ENCODE results near the gene SH3PXD2A.

DNA sequence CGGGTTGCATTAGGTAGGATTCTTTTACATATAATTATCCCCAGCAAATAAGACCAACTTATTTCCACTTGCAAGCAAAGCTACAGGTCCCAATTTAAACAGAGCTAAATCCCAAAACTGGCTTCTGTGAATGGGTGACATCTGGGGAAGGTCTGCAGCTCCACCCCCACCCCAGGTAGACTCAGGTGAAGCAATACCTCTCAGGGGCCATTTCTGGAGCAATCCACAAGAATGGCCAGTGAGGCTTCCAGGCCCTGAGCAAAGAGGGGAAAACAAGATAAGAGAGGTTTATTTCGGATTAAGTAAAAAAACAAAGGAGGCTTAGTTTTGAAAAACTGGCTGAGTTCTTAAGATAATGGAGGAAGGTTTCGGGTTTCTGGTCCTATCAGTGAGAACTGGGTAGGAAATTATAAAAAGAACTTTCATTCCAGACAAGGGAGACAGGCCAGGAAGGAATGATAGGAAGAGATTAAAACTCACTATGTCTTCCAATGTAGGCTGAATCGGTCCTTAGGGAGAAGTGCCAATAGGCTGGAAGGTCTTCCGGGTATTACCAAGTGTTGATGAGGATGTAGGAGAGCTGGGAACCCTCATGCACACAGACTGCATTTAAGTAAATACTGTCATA lies 25.4 kb downstream of the SH3PXD2A start:
- TF ChIP-seq POLR2AphosphoS5 (IDR thresholded peaks at IDR 0.05) (no peak), POLR2A (IDR thresholded peaks at IDR 0.05) (no peak), EP300 (IDR thresholded peaks at IDR 0.05; ENCODE audit: low read depth) (no peak)
- TF ChIP-seq, protein P1, sequence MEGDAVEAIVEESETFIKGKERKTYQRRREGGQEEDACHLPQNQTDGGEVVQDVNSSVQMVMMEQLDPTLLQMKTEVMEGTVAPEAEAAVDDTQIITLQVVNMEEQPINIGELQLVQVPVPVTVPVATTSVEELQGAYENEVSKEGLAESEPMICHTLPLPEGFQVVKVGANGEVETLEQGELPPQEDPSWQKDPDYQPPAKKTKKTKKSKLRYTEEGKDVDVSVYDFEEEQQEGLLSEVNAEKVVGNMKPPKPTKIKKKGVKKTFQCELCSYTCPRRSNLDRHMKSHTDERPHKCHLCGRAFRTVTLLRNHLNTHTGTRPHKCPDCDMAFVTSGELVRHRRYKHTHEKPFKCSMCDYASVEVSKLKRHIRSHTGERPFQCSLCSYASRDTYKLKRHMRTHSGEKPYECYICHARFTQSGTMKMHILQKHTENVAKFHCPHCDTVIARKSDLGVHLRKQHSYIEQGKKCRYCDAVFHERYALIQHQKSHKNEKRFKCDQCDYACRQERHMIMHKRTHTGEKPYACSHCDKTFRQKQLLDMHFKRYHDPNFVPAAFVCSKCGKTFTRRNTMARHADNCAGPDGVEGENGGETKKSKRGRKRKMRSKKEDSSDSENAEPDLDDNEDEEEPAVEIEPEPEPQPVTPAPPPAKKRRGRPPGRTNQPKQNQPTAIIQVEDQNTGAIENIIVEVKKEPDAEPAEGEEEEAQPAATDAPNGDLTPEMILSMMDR (IDR thresholded peaks at IDR 0.05) = no peak
